HCT116 (cell line): ENCODE measurements around the gene FOXP1.

ENCODE experiments used
- ATF3 ChIP-seq: IDR thresholded peaks from 2 replicates; pipeline ENCODE4 v1.6.1; 2012
- CBX3 ChIP-seq: IDR thresholded peaks from 2 replicates; pipeline ENCODE4 v1.6.1; 2012; ENCODE audit warnings: low read depth
- ELF1 ChIP-seq: IDR thresholded peaks from 2 replicates; pipeline ENCODE4 v1.6.1; 2012; ENCODE audit warnings: low read depth, borderline replicate concordance
- MAX ChIP-seq: IDR thresholded peaks from 2 replicates; pipeline ENCODE4 v1.6.1; 2012
- POLR2A ChIP-seq: IDR thresholded peaks from 2 replicates; pipeline ENCODE4 v1.7.0; 2011; ENCODE audit warnings: borderline replicate concordance; ENCODE audit not compliant: insufficient read depth, insufficient read length; ENCODE audit errors: extremely low read depth
- RAD21 ChIP-seq: IDR thresholded peaks from 2 replicates; pipeline ENCODE4 v1.6.1; 2012; ENCODE audit warnings: low read depth, mild to moderate bottlenecking
- REST ChIP-seq: IDR thresholded peaks from 2 replicates; pipeline ENCODE4 v1.6.1; 2012; ENCODE audit warnings: low read depth
- SIN3A ChIP-seq: IDR thresholded peaks from 2 replicates; pipeline ENCODE4 v1.6.1; 2012; ENCODE audit warnings: low read depth
- TCF7L2 ChIP-seq: IDR thresholded peaks from 2 replicates; pipeline ENCODE4 v1.7.0; 2011; ENCODE audit warnings: borderline replicate concordance, inconsistent platforms; ENCODE audit not compliant: insufficient read depth, insufficient read length; ENCODE audit errors: extremely low read depth
- YY1 ChIP-seq: IDR thresholded peaks from 2 replicates; pipeline ENCODE4 v1.6.1; 2011; ENCODE audit warnings: low read length, low read depth, moderate library complexity, mild to moderate bottlenecking; ENCODE audit not compliant: insufficient replicate concordance; ENCODE audit errors: extremely low read depth
- TF ChIP-seq, protein P1 (sequence below), 3 experiments: fragments of 200-600 bp in 1 of 3; sonication (generic) in 1 of 3; IDR thresholded peaks in 2 of 3; conservative IDR thresholded peaks in 1 of 3; 2 replicates each; pipeline ENCODE4 v1.5.1; 2012 to 2017; ENCODE audit warnings: low read depth in 2 of 3, low read length in 2 of 3, antibody characterized with exemption in 1 of 3, borderline replicate concordance in 1 of 3, control low read depth in 1 of 3, mild to moderate bottlenecking in 1 of 3, mixed read lengths in 1 of 3, mixed run types in 1 of 3, moderate library complexity in 1 of 3; ENCODE audit not compliant: insufficient read depth in 1 of 3

DNA sequence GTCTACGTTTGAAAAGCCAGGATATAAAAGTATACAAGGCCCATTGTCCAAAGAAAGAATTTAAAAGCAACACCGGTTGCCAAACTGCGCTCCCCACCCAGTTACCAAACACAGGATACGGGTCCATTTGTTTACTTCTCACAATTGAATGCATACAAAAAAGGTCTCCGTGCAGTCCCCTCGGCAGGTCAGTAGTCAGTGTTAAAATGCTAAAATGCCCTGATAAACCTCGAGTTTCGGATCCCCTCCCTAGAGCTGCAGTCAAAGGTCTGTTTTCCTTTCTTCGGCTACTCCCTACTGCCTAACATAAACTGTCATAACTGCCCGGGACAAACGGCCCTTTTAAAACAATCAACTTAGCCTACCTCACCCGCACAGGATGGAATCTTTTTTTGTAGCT is 534.6 kb downstream of the FOXP1 start:
- no peak for TF ChIP-seq TCF7L2
- TF ChIP-seq YY1: no peak
- TF ChIP-seq POLR2A: no peak
- TF ChIP-seq RAD21: no peak
- TF ChIP-seq MAX: no peak
- TF ChIP-seq, protein P1, sequence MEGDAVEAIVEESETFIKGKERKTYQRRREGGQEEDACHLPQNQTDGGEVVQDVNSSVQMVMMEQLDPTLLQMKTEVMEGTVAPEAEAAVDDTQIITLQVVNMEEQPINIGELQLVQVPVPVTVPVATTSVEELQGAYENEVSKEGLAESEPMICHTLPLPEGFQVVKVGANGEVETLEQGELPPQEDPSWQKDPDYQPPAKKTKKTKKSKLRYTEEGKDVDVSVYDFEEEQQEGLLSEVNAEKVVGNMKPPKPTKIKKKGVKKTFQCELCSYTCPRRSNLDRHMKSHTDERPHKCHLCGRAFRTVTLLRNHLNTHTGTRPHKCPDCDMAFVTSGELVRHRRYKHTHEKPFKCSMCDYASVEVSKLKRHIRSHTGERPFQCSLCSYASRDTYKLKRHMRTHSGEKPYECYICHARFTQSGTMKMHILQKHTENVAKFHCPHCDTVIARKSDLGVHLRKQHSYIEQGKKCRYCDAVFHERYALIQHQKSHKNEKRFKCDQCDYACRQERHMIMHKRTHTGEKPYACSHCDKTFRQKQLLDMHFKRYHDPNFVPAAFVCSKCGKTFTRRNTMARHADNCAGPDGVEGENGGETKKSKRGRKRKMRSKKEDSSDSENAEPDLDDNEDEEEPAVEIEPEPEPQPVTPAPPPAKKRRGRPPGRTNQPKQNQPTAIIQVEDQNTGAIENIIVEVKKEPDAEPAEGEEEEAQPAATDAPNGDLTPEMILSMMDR (IDR thresholded peaks at IDR 0.05 in 2 of 3, conservative IDR thresholded peaks at IDR 0.05 in 1 of 3; ENCODE audit: borderline replicate concordance in 1 of 3, insufficient read depth in 1 of 3, low read depth in 2 of 3, low read length in 2 of 3): no peak
- no peak for TF ChIP-seq SIN3A
- no peak for TF ChIP-seq ELF1
- TF ChIP-seq ATF3: no peak
- no peak for TF ChIP-seq REST
- TF ChIP-seq CBX3: no peak
